OCI-LY3 (cell line): ENCODE data around the gene GRIA3.
A peak's percentile ranks its signal among the peaks of the same experiment; 100 is the strongest.

Experiments used
- H2AFZ ChIP-seq: fragments of 200-600, 300-600 bp; shearing (Covaris generic); 2 replicates; pipeline ENCODE4 v1.6.0; 2014; ENCODE audit warnings: antibody characterized with exemption, low read depth, low read length
- H3K27ac ChIP-seq: fragments of 200-600, 300-600 bp; sonication (generic); 2 replicates; pipeline ENCODE4 v1.5.1; 2014; ENCODE audit warnings: mild to moderate bottlenecking, low read length, moderate library complexity, mixed read lengths
- H3K27me3 ChIP-seq: fragments of 200-600, 300-600 bp; sonication (generic); 2 replicates; pipeline ENCODE4 v1.6.1; 2014; ENCODE audit warnings: low read depth, low read length, mixed read lengths
- H3K36me3 ChIP-seq: fragments of 200-600, 300-600 bp; sonication (generic); replicated peaks from 2 replicates; pipeline ENCODE3; 2014; ENCODE audit warnings: low read depth, low read length, mixed read lengths
- H3K4me1 ChIP-seq: fragments of 300-600, 200-600 bp; sonication (generic); 2 replicates; pipeline ENCODE4 v1.6.1; 2014; ENCODE audit warnings: low read length, mixed read lengths
- H3K4me2 ChIP-seq: fragments of 200-600, 300-600 bp; sonication (generic); 2 replicates; pipeline ENCODE4 v1.6.1; 2014; ENCODE audit warnings: low read length, mixed read lengths
- H3K4me3 ChIP-seq: fragments of 300-600, 200-600 bp; sonication (generic); 2 replicates; pipeline ENCODE4 v1.5.1; 2014; ENCODE audit warnings: antibody characterized with exemption, mild to moderate bottlenecking, low read length, moderate library complexity
- H3K79me2 ChIP-seq: fragments of 300-600, 200-600 bp; shearing (Covaris generic); 2 replicates; pipeline ENCODE4 v1.6.1; 2014; ENCODE audit warnings: mild to moderate bottlenecking, low read length, mixed read lengths
- H3K9ac ChIP-seq: fragments of 300-600, 200-600 bp; shearing (Covaris generic); 2 replicates; pipeline ENCODE4 v1.6.0; 2014; ENCODE audit warnings: mild to moderate bottlenecking, low read length, moderate library complexity
- H3K9me3 ChIP-seq: fragments of 200-600, 300-600 bp; shearing (Covaris generic); 2 replicates; pipeline ENCODE4 v1.6.1; 2014; ENCODE audit warnings: low read length, mixed read lengths; ENCODE audit not compliant: insufficient read depth
- H4K20me1 ChIP-seq: fragments of 200-600, 300-600 bp; sonication (generic); 2 replicates; pipeline ENCODE4 v1.6.1; 2016; ENCODE audit warnings: low read length, mixed read lengths; ENCODE audit not compliant: insufficient read depth
- CTCF ChIP-seq: fragments of 200-600, 300-600 bp; sonication (generic); IDR thresholded peaks from 2 replicates; pipeline ENCODE4 v1.5.1; 2014; ENCODE audit warnings: antibody characterized with exemption, low read length, low read depth
- EZH2phosphoT487 ChIP-seq: fragments of 200-600 bp; shearing (Covaris generic); IDR thresholded peaks from 2 replicates; pipeline ENCODE4 v1.6.1; 2018; ENCODE audit warnings: antibody characterized with exemption, mixed run types, low read depth

Gene GRIA3

GRCh38 chrX:123336666-123337065 is 152.6 kb downstream of the GRIA3 start:
- no peaks in the 10 kb centered on the region for H3K9me3 ChIP-seq
- no peak overlapping the region for H2AFZ ChIP-seq
- no peak overlapping the region for H3K4me3 ChIP-seq
- no peaks in the 10 kb centered on the region for H3K27me3 ChIP-seq
- H3K27ac ChIP-seq: no peak overlapping the region
- H3K36me3 ChIP-seq: no peaks in the 10 kb centered on the region
- H3K79me2 ChIP-seq: no peaks in the 10 kb centered on the region
- no peak overlapping the region for H3K4me2 ChIP-seq
- H3K4me1 ChIP-seq: peaks cover 29% of the 10 kb centered on the region
- H4K20me1 ChIP-seq: no peaks in the 10 kb centered on the region
- TF ChIP-seq CTCF (no peak), EZH2phosphoT487 (no peak)
- H3K9ac ChIP-seq: no peak overlapping the region

- Histone ChIP-seq H3K4me3 (no peak overlapping the region), H3K79me2 (no peaks in the 10 kb centered on the region), H3K27me3 (no peaks in the 10 kb centered on the region), H3K4me2 (no peak overlapping the region), H3K36me3 (no peaks in the 10 kb centered on the region), H4K20me1 (no peaks in the 10 kb centered on the region), H3K27ac (no peak overlapping the region), H3K9me3 (no peaks in the 10 kb centered on the region), H2AFZ (no peak overlapping the region), H3K4me1 (peaks cover 42% of the 10 kb centered on the region), H3K9ac (no peak overlapping the region)
- TF ChIP-seq EZH2phosphoT487 (no peak), CTCF (no peak)
Measured at GRCh38 chrX:123337886-123338639, 154.0 kb downstream of the GRIA3 start.

- peak overlapping the region; percentile 52 for H3K27ac ChIP-seq
- no peaks in the 10 kb centered on the region for H4K20me1 ChIP-seq
Measured at GRCh38 chrX:123339221-123339905, 155.3 kb downstream of the GRIA3 start.

More at GRCh38 chrX:123339221-123339905, 155.3 kb downstream of the GRIA3 start:
- no peaks in the 10 kb centered on the region for H3K36me3 ChIP-seq
- no peaks in the 10 kb centered on the region for H3K27me3 ChIP-seq
- no peaks in the 10 kb centered on the region for H3K9me3 ChIP-seq
- TF ChIP-seq CTCF: no peak
- no peak for TF ChIP-seq EZH2phosphoT487
- no peaks in the 10 kb centered on the region for H3K79me2 ChIP-seq
- H3K4me1 ChIP-seq: peaks cover 42% of the 10 kb centered on the region
- H3K4me2 ChIP-seq: peak overlapping the region; percentile 56
- H3K4me3 ChIP-seq: peak overlapping the region; percentile 23; the same call in 1 of the 2 replicates
- H3K9ac ChIP-seq: peak overlapping the region; percentile 19; the same call in 1 of the 2 replicates
- H2AFZ ChIP-seq: peak overlapping the region; percentile 41
